ENCODE measurements around the gene ARMC3.

Gene ARMC3

DNA sequence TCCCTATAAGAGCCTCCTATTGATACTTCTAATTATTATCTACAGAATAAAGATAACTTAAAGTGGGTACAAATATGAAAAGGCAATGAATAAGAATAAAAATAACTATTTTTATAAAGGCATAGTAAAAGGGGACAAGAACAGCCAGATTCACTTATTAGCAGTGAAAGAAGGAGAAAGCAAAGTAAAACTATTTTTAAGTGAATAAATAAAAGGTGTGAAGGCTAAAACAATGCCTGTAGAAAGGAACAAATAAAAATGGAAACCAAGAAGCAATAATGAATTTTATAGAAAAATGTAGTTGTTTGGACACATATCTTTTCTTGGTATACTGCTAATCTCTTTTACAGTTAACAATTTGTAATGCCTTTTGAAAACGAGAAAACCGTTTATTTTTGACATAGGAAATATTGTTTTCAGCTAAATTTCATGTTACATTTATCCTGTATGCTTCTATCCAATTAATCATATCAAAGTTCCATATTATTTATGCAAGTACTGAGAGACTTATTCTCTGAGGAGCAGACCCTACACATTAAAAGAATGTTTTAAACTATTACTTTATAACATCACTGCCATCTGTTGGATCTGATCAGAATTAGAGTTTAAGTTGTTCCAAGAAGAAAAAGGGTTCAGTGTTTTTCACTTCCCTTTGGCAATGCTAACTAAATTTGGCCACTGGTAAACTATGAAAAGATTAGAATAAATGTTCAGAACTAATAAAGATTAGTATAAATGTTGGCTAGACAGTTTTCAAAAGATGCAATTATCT lies 59.1 kb downstream of the ARMC3 start:
- DNase-seq (ENCODE audit: insufficient read length, low spot score) (no peak), FAIRE-seq (no peak)

GRCh38 chr10:22988581-22989360 lies 60.9 kb downstream of the ARMC3 start:
- peak; percentile 93 for FAIRE-seq
- TF ChIP-seq SPI1 (IDR thresholded peaks at IDR 0.05; ENCODE audit: low read depth, low read length) (no peak), POLR2AphosphoS5 (IDR thresholded peaks at IDR 0.05; ENCODE audit: low read depth, low read length) (no peak), TAF1 (IDR thresholded peaks at IDR 0.05; ENCODE audit: low read depth, low read length) (no peak), POU2F2 (IDR thresholded peaks at IDR 0.05; ENCODE audit: low read depth, low read length) (no peak), POLR2A (IDR thresholded peaks at IDR 0.05; ENCODE audit: low read depth, low read length) (no peak), PAX5 (IDR thresholded peaks at IDR 0.05; ENCODE audit: insufficient read depth, low read length, severe bottlenecking) (no peak)
- DNase-seq (ENCODE audit: insufficient read length, low spot score) = peak; percentile 29

More for the DNA sequence above, 59.1 kb downstream of the ARMC3 start:
- TF ChIP-seq SPI1 (IDR thresholded peaks at IDR 0.05; ENCODE audit: low read depth, low read length) (peak; percentile 72), POU2F2 (IDR thresholded peaks at IDR 0.05; ENCODE audit: low read depth, low read length) (no peak)

GRCh38 chr10:22990443-22990842 lies 62.6 kb downstream of the ARMC3 start:
- DNase-seq (ENCODE audit: insufficient read length, low spot score) (no peak), FAIRE-seq (no peak)
- TF ChIP-seq TAF1 (IDR thresholded peaks at IDR 0.05; ENCODE audit: low read depth, low read length) (no peak), PAX5 (IDR thresholded peaks at IDR 0.05; ENCODE audit: insufficient read depth, low read length, severe bottlenecking) (no peak), POU2F2 (IDR thresholded peaks at IDR 0.05; ENCODE audit: low read depth, low read length) (no peak), POLR2AphosphoS5 (IDR thresholded peaks at IDR 0.05; ENCODE audit: low read depth, low read length) (no peak), SPI1 (IDR thresholded peaks at IDR 0.05; ENCODE audit: low read depth, low read length) (no peak), POLR2A (IDR thresholded peaks at IDR 0.05; ENCODE audit: low read depth, low read length) (no peak)

GRCh38 chr10:22992075-22992474 lies 64.2 kb downstream of the ARMC3 start:
- no peak for TF ChIP-seq POLR2A (IDR thresholded peaks at IDR 0.05; ENCODE audit: low read depth, low read length)
- TF ChIP-seq SPI1 (IDR thresholded peaks at IDR 0.05; ENCODE audit: low read depth, low read length) = no peak
- TF ChIP-seq POLR2AphosphoS5 (IDR thresholded peaks at IDR 0.05; ENCODE audit: low read depth, low read length) = no peak
- no peak for TF ChIP-seq TAF1 (IDR thresholded peaks at IDR 0.05; ENCODE audit: low read depth, low read length)
- no peak for TF ChIP-seq PAX5 (IDR thresholded peaks at IDR 0.05; ENCODE audit: insufficient read depth, low read length, severe bottlenecking)
- no peak for FAIRE-seq
- no peak for DNase-seq (ENCODE audit: insufficient read length, low spot score)

DNA sequence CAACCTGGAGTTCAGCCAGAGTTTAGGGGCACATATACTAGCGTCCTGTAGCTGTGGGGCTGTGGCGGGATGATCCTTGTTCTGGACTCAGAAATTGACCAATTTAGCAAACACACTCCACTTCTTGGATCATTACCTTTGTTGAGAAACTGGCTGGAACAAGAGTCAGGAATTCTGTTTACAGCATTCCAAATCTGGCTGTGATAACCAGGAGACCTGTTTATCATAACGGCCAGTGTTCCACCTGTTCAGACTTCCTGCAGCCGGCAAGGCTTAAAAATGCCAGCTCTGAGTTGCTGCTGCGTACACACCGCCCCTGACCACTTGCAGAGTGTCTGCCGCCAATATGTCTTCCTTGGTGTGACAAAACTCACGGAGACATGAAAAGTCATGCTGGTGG lies 64.8 kb downstream of the ARMC3 start:
- DNase-seq (ENCODE audit: insufficient read length, low spot score) = no peak
- no peak for TF ChIP-seq POLR2A (IDR thresholded peaks at IDR 0.05; ENCODE audit: low read depth, low read length)
- no peak for TF ChIP-seq POU2F2 (IDR thresholded peaks at IDR 0.05; ENCODE audit: low read depth, low read length)
- TF ChIP-seq PAX5 (IDR thresholded peaks at IDR 0.05; ENCODE audit: insufficient read depth, low read length, severe bottlenecking) = no peak
- TF ChIP-seq SPI1 (IDR thresholded peaks at IDR 0.05; ENCODE audit: low read depth, low read length) = no peak
- no peak for TF ChIP-seq POLR2AphosphoS5 (IDR thresholded peaks at IDR 0.05; ENCODE audit: low read depth, low read length)
- no peak for TF ChIP-seq TAF1 (IDR thresholded peaks at IDR 0.05; ENCODE audit: low read depth, low read length)
- FAIRE-seq = no peak

DNA sequence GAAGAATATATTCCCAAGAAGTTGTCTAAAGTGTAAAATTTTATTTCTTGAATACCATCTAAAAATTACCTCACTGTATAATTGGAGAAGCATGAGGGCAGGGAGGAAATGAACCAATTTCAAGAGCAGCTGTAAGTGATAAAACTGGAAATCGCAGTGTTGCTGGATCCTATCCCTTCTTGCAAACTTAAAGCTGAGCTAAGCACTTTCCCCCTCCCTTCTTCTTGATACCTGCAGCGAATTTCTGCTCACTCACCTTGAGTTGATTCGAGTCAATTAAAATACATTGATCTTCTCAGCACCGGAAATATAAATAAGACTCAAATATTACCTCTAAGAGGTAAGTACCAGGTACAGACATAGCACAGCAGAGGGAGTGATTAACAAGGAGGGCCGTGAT lies 65.5 kb downstream of the ARMC3 start:
- no peak for FAIRE-seq
- DNase-seq (ENCODE audit: insufficient read length, low spot score) = no peak
- TF ChIP-seq TAF1 (IDR thresholded peaks at IDR 0.05; ENCODE audit: low read depth, low read length) (no peak), SPI1 (IDR thresholded peaks at IDR 0.05; ENCODE audit: low read depth, low read length) (no peak), POLR2A (IDR thresholded peaks at IDR 0.05; ENCODE audit: low read depth, low read length) (no peak), POU2F2 (IDR thresholded peaks at IDR 0.05; ENCODE audit: low read depth, low read length) (no peak), POLR2AphosphoS5 (IDR thresholded peaks at IDR 0.05; ENCODE audit: low read depth, low read length) (no peak), PAX5 (IDR thresholded peaks at IDR 0.05; ENCODE audit: insufficient read depth, low read length, severe bottlenecking) (no peak)

GRCh38 chr10:22997096-22997495 lies 69.2 kb downstream of the ARMC3 start:
- no peak for FAIRE-seq
- no peak for DNase-seq (ENCODE audit: insufficient read length, low spot score)
- TF ChIP-seq PAX5 (IDR thresholded peaks at IDR 0.05; ENCODE audit: insufficient read depth, low read length, severe bottlenecking) (no peak), TAF1 (IDR thresholded peaks at IDR 0.05; ENCODE audit: low read depth, low read length) (no peak)

- TF ChIP-seq POLR2A (IDR thresholded peaks at IDR 0.05; ENCODE audit: low read depth, low read length) = no peak
- FAIRE-seq (no peak), DNase-seq (ENCODE audit: insufficient read length, low spot score) (no peak)
These were observed 70.2 kb downstream of the ARMC3 start for GRCh38 chr10:22998091-22998490.

DNA sequence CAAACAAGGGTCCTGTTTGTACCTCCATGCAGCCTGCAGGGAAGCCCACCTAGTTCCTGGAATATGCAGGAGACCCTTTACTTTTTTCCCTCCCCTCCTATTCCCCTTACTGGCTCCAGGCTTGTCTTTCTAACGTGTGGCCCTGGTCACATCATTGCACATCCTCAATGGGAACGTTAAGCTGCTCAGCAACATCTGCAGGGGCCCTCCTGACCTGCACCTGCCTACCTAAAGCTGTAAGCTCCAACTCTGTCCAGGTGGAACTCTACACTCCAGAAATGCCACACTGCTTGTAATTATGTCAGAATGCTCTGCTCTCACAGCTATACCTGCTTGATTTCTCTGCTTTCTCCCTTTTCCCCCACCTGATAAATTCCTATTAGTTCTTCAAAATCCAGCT lies 72.1 kb downstream of the ARMC3 start:
- FAIRE-seq (no peak), DNase-seq (ENCODE audit: insufficient read length, low spot score) (no peak)
- TF ChIP-seq TAF1 (IDR thresholded peaks at IDR 0.05; ENCODE audit: low read depth, low read length) (no peak), POLR2A (IDR thresholded peaks at IDR 0.05; ENCODE audit: low read depth, low read length) (no peak), SPI1 (IDR thresholded peaks at IDR 0.05; ENCODE audit: low read depth, low read length) (no peak), POU2F2 (IDR thresholded peaks at IDR 0.05; ENCODE audit: low read depth, low read length) (no peak), POLR2AphosphoS5 (IDR thresholded peaks at IDR 0.05; ENCODE audit: low read depth, low read length) (no peak)

DNA sequence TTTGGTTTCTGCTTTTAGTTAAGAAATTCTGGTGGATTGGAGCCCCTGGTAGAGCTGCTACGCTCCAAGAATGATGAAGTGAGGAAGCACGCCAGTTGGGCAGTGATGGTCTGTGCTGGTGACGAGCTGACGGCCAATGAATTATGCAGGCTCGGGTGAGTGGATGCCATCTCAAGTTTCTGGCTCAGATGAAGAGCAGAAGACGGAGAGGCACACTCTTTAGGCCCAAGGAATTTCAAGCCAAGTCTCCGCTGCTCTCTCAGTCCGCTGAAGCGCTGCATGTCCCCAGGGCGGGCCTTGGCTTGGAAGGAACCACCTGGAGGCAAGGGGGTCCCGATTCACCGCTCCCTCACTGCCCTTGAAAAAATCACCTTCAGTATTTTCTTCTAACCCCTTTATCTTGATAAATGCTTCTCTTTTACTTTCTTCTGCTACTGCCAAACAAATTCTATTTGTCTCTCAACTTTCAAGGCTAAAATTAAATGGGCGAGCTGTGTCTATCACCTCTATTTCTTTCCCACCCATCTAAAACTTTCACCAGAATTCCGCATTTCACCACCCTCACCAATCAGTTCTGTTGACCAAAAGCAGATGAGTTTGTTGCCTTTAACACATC lies 74.2 kb downstream of the ARMC3 start:
- no peak for DNase-seq (ENCODE audit: insufficient read length, low spot score)

More for the DNA sequence above, 74.2 kb downstream of the ARMC3 start:
- FAIRE-seq = no peak
- TF ChIP-seq POLR2A (IDR thresholded peaks at IDR 0.05; ENCODE audit: low read depth, low read length) (no peak), PAX5 (IDR thresholded peaks at IDR 0.05; ENCODE audit: insufficient read depth, low read length, severe bottlenecking) (no peak), SPI1 (IDR thresholded peaks at IDR 0.05; ENCODE audit: low read depth, low read length) (no peak), TAF1 (IDR thresholded peaks at IDR 0.05; ENCODE audit: low read depth, low read length) (no peak), POLR2AphosphoS5 (IDR thresholded peaks at IDR 0.05; ENCODE audit: low read depth, low read length) (no peak), POU2F2 (IDR thresholded peaks at IDR 0.05; ENCODE audit: low read depth, low read length) (no peak)
